ENCODE measurements around the gene ART5.
"Not testable (repeated sequence)": the region's sequence is repeated elsewhere in the genome, so short reads cannot be mapped to it uniquely, and the experiment has no call there.

Gene ART5

DNA sequence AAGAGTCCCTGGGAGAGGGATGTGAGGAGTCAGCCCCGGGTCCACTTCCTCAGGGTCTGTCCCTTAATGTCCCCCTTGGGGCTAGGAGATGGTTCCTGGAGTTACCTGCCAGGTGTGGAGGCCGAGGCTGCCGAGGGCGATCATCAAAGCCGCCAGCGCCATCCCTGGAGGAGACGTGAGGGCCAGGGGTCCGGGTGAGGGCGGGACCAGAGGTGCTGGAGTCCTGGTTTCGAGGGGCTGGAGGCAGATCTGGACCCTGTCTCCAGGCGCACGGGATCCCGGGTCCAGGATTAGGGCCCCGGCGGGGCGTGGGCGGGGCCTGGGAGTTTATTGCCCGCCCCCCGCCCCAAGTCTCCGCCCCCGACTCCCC, at the start of gene ART5:
TSS of gene ART5 (minus strand) at position 292 of the 370 bp plus-strand sequence. CDS start at position 162, 130 bp downstream.
- no peak for DNase-seq

GRCh38 chr11:3686751-3687150, 45.0 kb upstream of the ART5 start:
- no peak for DNase-seq

GRCh38 chr11:3685923-3686322, 44.1 kb upstream of the ART5 start:
- no peak for DNase-seq

- no peak for DNase-seq
Measured at GRCh38 chr11:3684819-3685172, 43.0 kb upstream of the ART5 start.

- DNase-seq = no peak
Measured at GRCh38 chr11:3684129-3684818, 42.5 kb upstream of the ART5 start.

GRCh38 chr11:3683039-3683438, 41.2 kb upstream of the ART5 start:
- DNase-seq = no peak

DNA sequence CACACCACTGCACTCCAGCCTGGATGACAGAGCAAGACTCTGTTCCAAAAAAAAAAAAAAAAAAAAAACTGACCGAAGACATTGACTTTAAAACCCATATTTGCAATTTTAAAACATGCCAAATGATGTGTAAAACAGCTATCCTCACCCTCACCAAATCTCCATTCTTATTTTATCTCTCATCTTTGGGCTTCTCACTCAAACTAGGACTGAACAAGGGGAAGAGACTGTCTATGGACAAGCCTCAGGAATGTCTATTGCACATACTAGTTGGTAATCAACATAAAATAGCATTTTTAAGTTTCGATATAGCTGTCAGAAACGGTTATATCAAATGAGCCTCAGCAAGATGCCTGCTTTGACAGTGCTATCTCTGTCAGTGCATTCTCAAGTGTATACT, 37.3 kb upstream of the ART5 start:
- no peak for DNase-seq

DNA sequence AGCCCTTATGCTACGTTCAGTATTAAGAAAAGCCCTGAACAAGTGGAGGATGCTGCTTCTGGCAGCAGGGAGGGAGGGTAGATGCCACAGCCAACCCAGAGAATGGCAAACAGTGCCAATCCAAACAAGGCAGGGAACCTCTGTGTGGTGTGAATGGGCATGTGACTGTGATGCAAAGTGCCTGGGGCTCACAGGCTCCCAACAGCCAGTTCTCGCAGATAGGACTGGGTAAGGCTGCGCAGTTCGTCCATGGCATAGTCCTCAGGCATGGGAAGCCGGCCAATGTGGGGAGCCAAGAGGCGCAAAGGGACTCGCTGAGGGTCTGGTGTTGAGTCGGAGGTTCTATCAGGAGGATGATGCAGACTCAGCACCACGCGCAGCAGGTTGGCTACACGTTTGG, 34.2 kb upstream of the ART5 start:
- no peak for DNase-seq

- no peak for DNase-seq
Measured at GRCh38 chr11:3674189-3674588, 32.4 kb upstream of the ART5 start.

DNA sequence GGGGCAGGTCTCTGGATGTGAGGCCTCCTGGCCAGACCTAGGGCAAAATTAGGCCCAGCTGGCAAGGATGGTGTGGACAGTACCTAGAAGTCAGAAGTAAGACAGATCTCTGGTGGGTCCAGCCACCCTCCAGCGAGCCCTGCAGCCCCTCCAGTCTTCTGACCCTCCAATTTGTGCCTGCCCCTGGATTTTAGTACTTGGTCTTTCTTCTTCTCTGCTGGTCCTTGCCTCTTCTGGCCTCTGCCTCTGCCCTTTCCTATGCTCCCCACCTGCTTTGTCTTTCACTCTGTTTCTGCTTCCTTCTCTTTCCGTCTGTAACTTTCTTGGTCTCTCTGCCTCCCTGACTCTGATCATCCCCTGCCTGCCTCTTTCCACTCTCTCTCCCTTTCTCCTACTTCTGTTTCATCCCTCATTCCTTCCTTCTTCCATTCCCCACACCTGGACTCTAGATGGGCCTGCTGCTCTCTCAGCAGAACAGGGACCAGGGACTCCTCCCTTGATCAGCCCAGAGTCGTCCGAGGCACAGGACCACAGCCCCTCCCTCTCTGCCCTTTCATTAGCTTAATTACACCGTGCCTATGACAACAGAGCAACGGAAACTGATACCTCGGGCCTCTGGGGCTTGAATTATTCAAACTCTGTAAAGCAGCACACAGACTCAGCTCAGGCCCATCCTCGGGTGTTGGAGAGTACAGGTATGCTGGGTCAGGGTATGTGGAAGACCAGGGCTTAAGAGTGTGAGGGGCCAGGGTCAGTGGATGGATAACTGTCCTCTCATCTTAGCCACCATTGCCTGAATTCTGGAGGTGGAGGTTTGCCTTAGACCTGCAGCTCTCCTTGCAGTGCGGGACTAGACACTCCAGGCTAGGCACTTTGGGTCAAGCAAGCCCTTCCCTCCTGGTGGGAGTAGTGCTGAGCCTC, 29.8 kb upstream of the ART5 start, which contains the start of gene CHRNA10:
TSS of gene CHRNA10 (minus strand) at position 51 of the 921 bp plus-strand sequence. CDS start 72 bp downstream, outside the sequence.
- DNase-seq = no peak

GRCh38 chr11:3669742-3670183, 28.0 kb upstream of the ART5 start:
- DNase-seq = no peak

DNA sequence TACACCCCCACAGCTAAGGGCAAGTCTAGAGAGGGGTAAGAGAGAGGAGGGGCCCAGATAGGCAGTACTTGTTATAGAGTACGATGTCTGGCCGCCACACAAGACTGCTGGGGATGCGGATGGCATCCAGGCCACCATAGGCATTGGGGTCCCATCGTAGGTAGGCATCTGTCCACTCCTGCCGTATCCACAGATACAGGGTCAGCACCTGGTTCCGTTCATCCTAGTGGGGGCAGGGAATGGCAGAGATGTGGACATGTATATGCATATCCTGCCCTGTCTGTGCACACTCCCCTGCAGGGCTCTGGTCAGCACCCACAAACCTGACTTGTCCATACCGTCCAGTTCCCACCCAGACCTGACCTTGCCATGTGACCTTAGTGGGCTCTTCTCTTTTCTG, 27.3 kb upstream of the ART5 start:
- no peak for DNase-seq

DNA sequence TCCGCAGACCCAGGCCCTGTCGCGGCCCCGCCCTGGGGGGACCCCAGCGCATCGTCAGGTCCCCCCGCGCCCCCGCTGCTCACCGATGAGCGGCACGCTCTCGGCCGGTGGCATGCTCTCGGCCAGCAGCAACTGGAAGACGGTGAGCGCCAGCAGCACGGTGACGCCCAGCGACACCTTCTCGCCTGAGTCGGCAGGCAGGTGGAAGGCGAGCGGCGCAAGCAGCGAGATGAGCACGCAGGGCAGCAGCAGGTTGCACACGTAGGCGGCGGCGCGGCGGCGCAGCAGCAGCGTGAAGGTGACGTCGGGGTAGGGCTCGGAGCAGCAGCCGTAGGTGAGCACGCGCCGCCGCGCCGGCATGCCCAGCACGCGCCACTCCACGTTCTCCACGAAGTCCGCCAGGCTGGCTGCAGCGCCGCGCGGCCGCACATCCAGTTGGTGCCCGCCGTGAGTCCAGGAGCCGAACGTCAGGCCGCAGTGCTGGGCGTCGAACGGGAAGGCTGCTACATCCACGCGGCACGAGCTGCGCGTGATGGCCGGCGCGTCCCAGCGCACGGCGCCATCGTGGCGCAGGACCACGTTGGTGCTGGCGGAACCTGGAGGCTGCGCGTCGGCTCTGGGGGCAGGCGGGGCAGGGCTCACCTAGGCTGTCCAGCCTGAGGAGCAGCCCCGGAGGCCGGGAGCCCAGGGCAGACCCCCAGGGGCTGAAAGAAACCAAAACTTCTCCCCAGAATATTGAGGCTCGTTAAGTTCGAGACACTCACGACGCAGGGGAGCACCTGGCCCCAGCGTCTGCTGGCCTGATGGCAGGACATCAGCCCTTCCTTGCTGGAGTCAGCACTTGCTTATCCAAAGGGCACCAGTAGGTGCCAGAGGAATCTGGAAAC, 25.6 kb upstream of the ART5 start:
- DNase-seq = no peak

GRCh38 chr11:3666023-3666530, 24.3 kb upstream of the ART5 start:
- no peak for DNase-seq

- DNase-seq = no peak
Measured at GRCh38 chr11:3665336-3666022, 23.7 kb upstream of the ART5 start.

DNA sequence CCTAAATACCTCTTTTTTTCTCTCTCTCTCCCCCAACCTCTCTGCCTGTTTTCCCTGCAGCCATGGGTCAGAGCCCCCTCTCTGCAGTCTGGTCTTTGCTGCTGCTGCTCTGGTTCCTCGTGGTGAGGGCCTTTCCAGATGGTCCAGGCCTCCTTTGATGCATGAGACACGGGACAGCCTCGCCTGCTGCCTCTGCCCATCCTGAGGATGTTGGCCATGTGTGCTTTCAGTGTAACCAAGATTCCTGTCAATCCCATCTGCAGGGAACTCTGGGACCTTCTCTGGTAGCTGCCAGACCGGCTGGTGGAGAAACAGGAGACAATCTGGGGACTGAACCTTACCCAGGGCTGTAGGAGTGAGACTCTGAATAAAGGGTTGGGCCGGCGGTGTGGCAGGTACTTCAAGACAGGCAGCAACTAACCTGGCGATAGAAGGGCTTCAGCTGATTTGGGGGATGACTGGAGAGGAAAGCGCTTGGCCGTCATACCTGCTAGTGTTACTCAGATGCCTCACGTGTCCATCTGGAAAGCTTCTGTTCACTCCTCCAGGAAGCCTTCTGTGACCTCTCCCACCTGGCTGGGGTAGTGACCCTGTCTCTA, 22.3 kb upstream of the ART5 start:
- DNase-seq = no peak

DNA sequence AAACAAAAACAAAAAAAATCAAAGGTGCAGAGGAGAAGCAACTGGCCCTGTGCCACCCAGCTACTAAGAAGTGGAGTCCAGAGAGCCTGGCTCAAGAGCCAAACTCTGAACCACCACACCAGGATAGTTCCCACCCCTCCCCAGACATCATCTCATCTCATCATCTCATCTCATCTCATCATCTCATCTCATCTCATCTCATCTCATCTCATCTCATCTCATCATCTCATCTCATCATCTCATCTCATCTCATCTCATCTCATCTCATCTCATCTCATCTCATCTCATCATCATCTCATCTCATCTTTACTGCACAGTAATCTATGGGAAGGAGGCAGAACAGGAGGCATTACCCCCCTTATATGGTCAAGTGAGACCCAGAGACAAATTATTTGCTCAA, 21.1 kb upstream of the ART5 start:
- DNase-seq = no peak

GRCh38 chr11:3660960-3661359, 19.2 kb upstream of the ART5 start:
- no peak for DNase-seq

- DNase-seq = no peak
Measured at GRCh38 chr11:3659595-3660515, 18.1 kb upstream of the ART5 start.

DNA sequence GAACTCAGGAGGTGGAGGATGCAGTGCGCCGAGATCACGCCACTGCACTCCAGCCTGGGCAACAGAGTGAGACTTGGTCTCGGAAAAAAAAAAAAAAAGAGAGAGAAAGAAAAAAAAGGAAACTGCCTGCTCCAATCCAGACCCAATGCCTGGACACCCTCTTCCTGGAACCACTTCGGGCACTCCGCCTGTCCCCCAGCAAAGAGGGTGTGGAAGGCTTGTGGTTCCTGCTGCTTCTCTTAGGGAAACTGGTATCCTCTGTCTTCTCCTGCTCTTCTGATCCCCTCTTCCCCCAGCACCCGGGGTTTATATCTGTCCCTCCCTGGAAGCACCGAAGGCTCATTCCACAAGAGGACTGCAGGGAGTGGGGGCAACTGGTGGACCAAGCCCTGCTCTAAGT, 16.5 kb upstream of the ART5 start:
- DNase-seq = no peak

DNA sequence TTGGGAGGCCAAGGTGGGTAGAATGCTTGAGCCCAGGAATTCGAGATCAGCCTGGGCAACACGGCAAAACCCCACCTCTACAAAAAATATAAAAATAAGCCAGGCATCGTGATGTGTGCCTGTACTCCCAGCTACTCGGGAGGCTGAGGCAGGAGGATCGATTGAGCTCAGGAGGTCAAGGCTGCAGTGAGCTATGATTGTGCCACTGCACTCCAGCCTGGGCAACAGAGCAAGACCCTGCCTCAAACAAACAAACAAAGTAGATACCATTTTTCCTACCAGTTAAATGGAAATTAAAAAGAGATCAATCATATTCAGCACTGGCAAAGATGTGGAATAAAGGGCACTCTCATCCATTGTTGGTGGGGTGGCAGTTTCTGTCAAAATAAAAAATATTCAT, 15.5 kb upstream of the ART5 start:
- DNase-seq = not testable (repeated sequence)
